GM10248 (cell line): ENCODE results near the gene MS4A7.
A peak's percentile ranks its signal among the peaks of the same experiment; 100 is the strongest.

Experiments used
- CTCF ChIA-PET: fragments of 300-600 bp; sonication (Branson Sonifier 250); formaldehyde crosslinking; extraction: SDS; loops from one replicate; lab custom pipeline; 2021; ENCODE audit warnings: antibody characterized with exemption; lab: Yijun Ruan, JAX
- POLR2A ChIA-PET: fragments of 350-650 bp; sonication (Branson Sonifier 250); formaldehyde crosslinking; extraction: SDS; loops from one replicate; lab custom pipeline; 2020; ENCODE audit warnings: antibody characterized with exemption; lab: Yijun Ruan, JAX
- DNase-seq: peaks from one replicate; pipeline ENCODE4 v3.0.0; 2012; ENCODE audit errors: extremely low spot score
- CTCF ChIP-seq: IDR thresholded peaks from 2 replicates; pipeline ENCODE4 v1.5.1; 2012; ENCODE audit warnings: mild to moderate bottlenecking, low read depth; ENCODE audit errors: extremely low read depth, missing control alignments, control extremely low read depth

MS4A7 gene

GRCh38 chr11:60375316-60375715 is 3.0 kb upstream of the MS4A7 start:
- CTCF ChIA-PET = no interaction called here
- POLR2A ChIA-PET = no interaction called here
- DNase-seq = no peak
- TF ChIP-seq CTCF = no peak

DNA sequence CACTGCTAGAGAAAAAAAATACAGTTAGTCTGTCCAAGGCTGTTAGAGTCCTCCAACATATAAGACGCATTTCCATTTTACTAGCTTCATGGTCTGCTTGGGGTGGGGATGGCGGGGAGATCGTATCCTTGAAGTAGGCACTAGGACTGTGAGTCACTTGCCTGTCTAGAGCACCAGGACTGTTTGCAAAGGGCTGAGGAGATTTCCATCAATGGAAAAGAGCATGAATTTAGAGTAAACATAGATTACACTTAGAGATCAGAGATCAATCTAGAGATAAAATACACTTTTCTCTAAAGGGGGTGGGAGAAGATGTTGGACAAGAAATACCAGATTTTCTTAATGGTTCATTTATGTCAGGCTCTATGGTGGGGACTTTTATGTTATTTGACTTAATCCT is 1.7 kb upstream of the MS4A7 start:
- no peak for DNase-seq
- POLR2A ChIA-PET = no interaction called here
- CTCF ChIA-PET = interaction anchor here (3.0 kb wide), 1 partner anchor 13 kb away, joined by 16 read pairs; no protein-coding TSS in a partner anchor
- TF ChIP-seq CTCF = no peak

GRCh38 chr11:60377401-60378136 is 763 bp upstream of the MS4A7 start:
- CTCF ChIA-PET = interaction anchor here (1.0 to 3.6 kb wide), 5 partner anchors 8 to 79 kb away, joined by 3 to 16 read pairs (median 8); no protein-coding TSS in a partner anchor
- peak; percentile 49 for DNase-seq
- POLR2A ChIA-PET = no interaction called here
- TF ChIP-seq CTCF = no peak

GRCh38 chr11:60389279-60389910 is 11.1 kb downstream of the MS4A7 start:
- DNase-seq = peak; percentile 29
- POLR2A ChIA-PET = no interaction called here
- CTCF ChIA-PET = interaction anchor here (1.7 to 3.7 kb wide), 2 partner anchors 10 to 26 kb away, joined by 8 to 13 read pairs; partner anchors contain the start of gene MS4A7
- TF ChIP-seq CTCF = no peak

- no peak for DNase-seq
- POLR2A ChIA-PET = no interaction called here
- TF ChIP-seq CTCF = no peak
- CTCF ChIA-PET = interaction anchor here (0.7 to 3.7 kb wide), 3 partner anchors 10 to 62 kb away, joined by 3 to 13 read pairs (median 4); no protein-coding TSS in a partner anchor
Observed at GRCh38 chr11:60390419-60390818, 12.1 kb downstream of the MS4A7 start.

DNA sequence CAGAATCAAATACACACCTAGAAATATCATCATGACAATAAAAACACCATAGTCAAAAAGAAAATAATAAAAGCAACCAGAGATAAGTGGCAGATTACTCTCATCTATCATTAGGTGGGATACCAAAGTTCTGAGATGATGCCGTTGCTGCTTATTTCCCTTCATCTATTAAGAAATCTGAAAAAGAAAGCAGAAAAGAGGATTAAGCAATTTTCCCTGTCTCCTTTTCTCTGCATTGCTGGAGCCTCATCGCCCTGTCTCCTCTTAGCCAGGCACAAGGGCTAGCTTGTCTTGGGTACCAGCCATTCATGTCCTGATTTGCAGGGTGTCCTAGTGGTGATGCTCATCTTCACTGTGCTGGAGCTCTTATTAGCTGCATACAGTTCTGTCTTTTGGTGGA is 14.0 kb downstream of the MS4A7 start:
- ChIA-PET CTCF (interaction anchor here (1.1 to 1.6 kb wide), 2 partner anchors 9 to 49 kb away, joined by 3 to 4 read pairs; no protein-coding TSS in a partner anchor), POLR2A (no interaction called here)
- no peak for DNase-seq
- no peak for TF ChIP-seq CTCF
